K562 (cell line): Measurements from ENCODE around the gene RNASE8. TPM values are rescaled to one million over a fixed set of nuclear protein-coding genes. Genes with fewer than 3 reads are reported as not detected.

Source experiments
- HDAC8 ChIP-seq: fragments of 450-650 bp; IDR thresholded peaks from 2 replicates; pipeline ENCODE4 v1.6.1; 2016; ENCODE audit warnings: mild to moderate bottlenecking, missing genetic modification characterization, moderate library complexity, missing compliant biosample characterization
- HNRNPK ChIP-seq: fragments of 200-400 bp; formaldehyde crosslinking; IDR thresholded peaks from one replicate; pipeline ENCODE4 v1.6.1; 2018; ENCODE audit warnings: mild to moderate bottlenecking, low read depth, low read length; ENCODE audit not compliant: poor library complexity, severe bottlenecking
- MNT ChIP-seq, 2 experiments: fragments of 450-650 bp; conservative IDR thresholded peaks; 2 replicates each; pipeline ENCODE4 v1.6.1; 2017; ENCODE audit warnings: mild to moderate bottlenecking in 2 of 2, moderate library complexity in 2 of 2
- NR2C2 ChIP-seq, 2 experiments: fragments of 200-800 bp in 1 of 2; sonication (Bioruptor generic) in 1 of 2; sonication (generic) in 1 of 2; formaldehyde crosslinking in 1 of 2; IDR thresholded peaks; 2 replicates each; pipeline versions ENCODE4 v1.6.1 to v1.8.0; 2016 to 2022; ENCODE audit warnings: mild to moderate bottlenecking in 1 of 2, missing compliant biosample characterization in 1 of 2, missing genetic modification characterization in 1 of 2, missing genetic modification reagents in 1 of 2
- RBM25 ChIP-seq: fragments of 200-400 bp; formaldehyde crosslinking; IDR thresholded peaks from 2 replicates; pipeline ENCODE4 v1.6.1; 2018; ENCODE audit warnings: low read length, low read depth, moderate library complexity; ENCODE audit not compliant: severe bottlenecking
- ZNF830 ChIP-seq: fragments of 250-450 bp; sonication (Bioruptor Pico); IDR thresholded peaks from 2 replicates; pipeline ENCODE4 v1.5.0; 2021; ENCODE audit warnings: mild to moderate bottlenecking
- polyA plus RNA-seq, 8 experiments: library from polyadenylated mRNA; depleted of rRNA in 4 of 8; stranded (reverse) in 5 of 8; unstranded in 3 of 8; fragments of >200 nt; fragmentation: Nextera tagmentation in 2 of 8; fragmentation: Illumina TruSeq in 1 of 8; extraction: Ambion mirVana in 2 of 8; extraction: Trizol in 1 of 8; gene quantifications; 2 replicates each; pipeline versions ENCODE4 v1.2.1 to v1.2.3, GENCODE V29; 2011 to 2014; ENCODE audit warnings: inconsistent platforms in 1 of 8, missing spikeins in 1 of 8
- total RNA-seq, 7 experiments: library from RNA; depleted of rRNA in 6 of 7; stranded (reverse); fragments of >200 nt in 6 of 7; fragmentation: Illumina TruSeq in 2 of 7; extraction: Trizol in 2 of 7; gene quantifications; 2 replicates each; pipeline versions ENCODE4 v1.2.1 to v1.2.3, GENCODE V29; 2011 to 2021; ENCODE audit warnings: low replicate concordance in 1 of 7

The RNASE8 gene
- total and polyA plus RNA-seq, 9 of the 15 experiments (the other 6 are each of a cell fraction or from before 2014, with no cell fraction given): not detected

GRCh38 chr14:21024585-21025370 lies 32.8 kb upstream of the RNASE8 start, which contains the start of gene NDRG2 (continued):
- no peak for TF ChIP-seq RBM25
- no peak for TF ChIP-seq HNRNPK
- TF ChIP-seq NR2C2 (CRISPR knock-in tag; IDR thresholded peaks at IDR 0.05): no peak
- TF ChIP-seq NR2C2 (tag; IDR thresholded peaks at IDR 0.05): peak; percentile 43
- TF ChIP-seq MNT (conservative IDR thresholded peaks at IDR 0.05): peak in 1 of 2 experiments; percentile 52; a peak in 1 of 4 replicates
- no peak for TF ChIP-seq ZNF830
- TF ChIP-seq HDAC8: no peak
